ENCODE data around the gene TAS2R9.
"Not testable (repeated sequence)": the region's sequence is repeated elsewhere in the genome, so short reads cannot be mapped to it uniquely, and the experiment has no call there.

Gene TAS2R9

DNA sequence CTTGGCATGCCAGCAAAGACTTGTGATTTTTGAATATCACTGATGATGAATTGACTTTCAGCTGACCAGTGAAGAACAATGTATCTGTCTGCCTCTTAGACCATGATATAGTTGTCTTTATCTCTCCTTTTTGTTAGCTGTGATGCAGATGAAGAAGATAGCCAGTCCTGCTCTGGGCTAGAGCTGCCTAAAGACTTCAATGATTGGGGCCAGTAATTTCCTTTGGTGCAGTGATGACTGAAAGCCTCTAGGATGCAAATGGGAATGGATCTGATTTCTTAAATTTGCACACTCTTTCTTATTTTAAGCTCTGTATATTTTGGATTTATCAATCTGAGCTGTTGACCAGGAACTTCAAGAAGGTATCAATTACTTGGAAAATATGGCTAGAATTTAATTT, at the start of gene TAS2R9:
TSS of gene TAS2R9 (minus strand) at position 101 of the 400 bp plus-strand sequence. CDS start at position 8, 93 bp downstream.
- H3K27ac ChIP-seq: no peak within 1 kb of the TSS
- DNase-seq (ENCODE audit: low read depth, low spot score): no peak

GRCh38 chr12:10855807-10856206, 45.8 kb upstream of the TAS2R9 start:
- no peak overlapping the region for H3K27ac ChIP-seq
- no peak for DNase-seq (ENCODE audit: low read depth, low spot score)

DNA sequence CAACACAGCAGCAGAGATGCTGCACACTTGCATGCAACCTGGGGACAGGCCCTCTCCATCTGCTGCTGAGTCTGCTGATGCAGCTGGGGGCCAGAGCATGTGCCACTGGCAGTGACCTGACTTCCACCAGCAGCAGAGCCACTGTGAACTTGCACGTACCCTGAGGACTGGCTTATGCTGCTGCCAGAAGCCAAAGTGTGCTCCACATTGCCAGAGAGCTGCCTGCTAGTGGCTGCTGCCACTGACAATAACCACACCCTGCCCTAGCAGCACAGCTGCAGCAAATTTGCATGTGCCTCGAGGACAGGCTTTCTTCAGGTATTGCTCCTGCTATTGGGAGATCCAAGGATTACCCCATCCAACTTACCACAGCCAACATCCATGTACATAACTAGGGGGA, 43.8 kb upstream of the TAS2R9 start:
- no peak overlapping the region for H3K27ac ChIP-seq
- DNase-seq (ENCODE audit: low read depth, low spot score): no peak

- H3K27ac ChIP-seq: no peak overlapping the region
- no peak for DNase-seq (ENCODE audit: low read depth, low spot score)
Observed at GRCh38 chr12:10851243-10851858, 41.4 kb upstream of the TAS2R9 start.

GRCh38 chr12:10849425-10849878, 39.5 kb upstream of the TAS2R9 start, which contains the start of gene PRR4:
Gene PRR4, minus strand, starts transcription at chr12:10849475. Its CDS starts 38 bp downstream, at chr12:10849437.
- no peak within 1 kb of the TSS for H3K27ac ChIP-seq
- no peak for DNase-seq (ENCODE audit: low read depth, low spot score)

- H3K27ac ChIP-seq: no peak overlapping the region
- no peak for DNase-seq (ENCODE audit: low read depth, low spot score)
Observed at GRCh38 chr12:10847744-10848143, 37.8 kb upstream of the TAS2R9 start.

DNA sequence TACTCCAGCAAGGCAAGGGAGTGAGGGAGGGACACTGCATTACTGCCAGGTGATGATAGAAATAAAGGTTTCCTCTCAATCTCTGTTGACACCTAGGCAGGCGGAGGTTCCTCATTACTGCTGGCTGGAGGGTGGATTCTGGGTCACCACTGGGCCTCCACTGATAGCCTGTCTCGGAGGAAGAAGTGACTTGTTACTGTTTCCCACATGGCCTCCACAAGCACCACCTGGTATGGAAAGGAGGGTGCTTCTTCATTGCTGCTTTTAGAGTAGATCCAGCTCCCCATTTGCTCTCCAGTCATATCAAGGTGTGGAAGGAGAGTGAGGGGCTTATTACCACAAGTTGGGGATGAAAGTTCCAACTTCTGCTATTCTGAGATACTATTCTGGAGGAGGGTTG, 32.9 kb upstream of the TAS2R9 start:
- DNase-seq (ENCODE audit: low read depth, low spot score): no peak
- H3K27ac ChIP-seq: no peak overlapping the region

DNA sequence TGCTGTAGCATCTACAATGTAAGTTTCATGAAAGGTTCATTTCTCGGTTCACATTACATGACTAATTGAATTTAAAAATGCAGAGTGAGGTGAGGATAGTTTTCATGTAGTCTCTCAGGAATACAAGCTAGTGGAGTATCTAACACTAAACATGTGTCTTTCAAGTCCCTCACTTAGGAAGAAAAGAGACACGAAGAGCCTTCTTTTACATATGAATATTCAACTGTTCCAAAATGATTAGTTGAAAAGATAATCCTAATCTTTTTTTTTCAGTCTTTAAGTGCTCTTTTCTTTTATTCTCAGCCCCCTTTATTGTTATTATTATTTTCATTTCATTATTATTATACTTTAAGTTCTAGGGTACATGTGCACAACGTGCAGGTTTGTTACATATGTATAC, 28.5 kb upstream of the TAS2R9 start:
- no peak overlapping the region for H3K27ac ChIP-seq
- DNase-seq (ENCODE audit: low read depth, low spot score): no peak

DNA sequence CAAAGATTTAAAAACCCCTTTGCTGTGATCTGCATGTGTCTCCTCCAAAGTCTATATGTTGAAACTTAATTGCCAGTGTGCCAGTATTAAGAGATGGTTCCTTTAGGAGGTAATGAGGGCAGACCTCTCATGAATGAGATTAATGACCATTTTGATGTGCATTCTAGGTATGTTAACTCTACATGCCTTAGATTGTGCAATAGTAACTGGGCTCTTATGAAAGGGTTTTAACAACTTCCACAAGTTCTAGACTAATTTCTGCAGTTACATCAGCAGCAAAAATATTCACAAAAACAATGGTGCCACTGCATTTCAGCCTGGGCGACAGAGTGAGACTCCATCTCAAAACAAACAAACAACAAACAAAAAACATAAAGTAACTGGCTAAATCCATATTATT, 20.0 kb upstream of the TAS2R9 start:
- no peak overlapping the region for H3K27ac ChIP-seq
- no peak for DNase-seq (ENCODE audit: low read depth, low spot score)

- no peak for DNase-seq (ENCODE audit: low read depth, low spot score)
- H3K27ac ChIP-seq: no peak within 1 kb of the TSS
Observed at GRCh38 chr12:10826258-10826657, 16.3 kb upstream of the TAS2R9 start, which contains the start of gene TAS2R10. Gene TAS2R10, minus strand, starts transcription at chr12:10826358. Its CDS starts 89 bp downstream, at chr12:10826269.

- DNase-seq (ENCODE audit: low read depth, low spot score): no peak
- H3K27ac ChIP-seq: no peak overlapping the region
Observed at GRCh38 chr12:10824957-10825356, 15.0 kb upstream of the TAS2R9 start.

GRCh38 chr12:10811883-10812536, 2.0 kb upstream of the TAS2R9 start:
- DNase-seq (ENCODE audit: low read depth, low spot score): no peak
- H3K27ac ChIP-seq: no peak overlapping the region

GRCh38 chr12:10807186-10807585, 2.8 kb downstream of the TAS2R9 start, which contains the start of gene TAS2R8:
Gene TAS2R8, minus strand, starts transcription at chr12:10807286. Its CDS starts 306 bp downstream, at chr12:10806980.
- DNase-seq (ENCODE audit: low read depth, low spot score): no peak
- no peak within 1 kb of the TSS for H3K27ac ChIP-seq

DNA sequence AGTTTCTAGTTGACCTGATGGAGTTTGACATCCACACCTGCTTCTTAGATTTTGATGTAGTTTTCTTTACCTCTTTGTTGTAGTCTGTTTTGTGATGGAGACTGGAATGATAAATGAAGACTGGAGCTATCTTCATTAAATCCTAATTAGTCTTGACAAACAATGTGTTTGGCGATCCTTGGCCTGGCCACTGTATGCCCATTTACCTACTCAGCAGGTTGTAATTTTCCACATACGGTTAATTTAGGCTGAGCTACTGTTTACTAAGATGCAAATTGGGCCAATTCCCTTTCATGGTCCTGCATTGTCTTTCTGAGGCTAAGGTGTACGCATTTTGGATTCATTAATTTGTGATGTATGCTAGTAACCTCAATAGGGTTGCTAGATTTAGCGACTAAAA, 7.4 kb downstream of the TAS2R9 start, which contains the start of gene TAS2R7:
TSS of gene TAS2R7 (minus strand) at position 41 of the 400 bp plus-strand sequence. CDS start 57 bp downstream, outside the sequence.
- no peak for DNase-seq (ENCODE audit: low read depth, low spot score)
- H3K27ac ChIP-seq: no peak within 1 kb of the TSS

- DNase-seq (ENCODE audit: low read depth, low spot score): no peak
- H3K27ac ChIP-seq: no peak overlapping the region
Observed at GRCh38 chr12:10801741-10802140, 8.2 kb downstream of the TAS2R9 start.

- no peak overlapping the region for H3K27ac ChIP-seq
- no peak for DNase-seq (ENCODE audit: low read depth, low spot score)
Observed at GRCh38 chr12:10794222-10794621, 15.7 kb downstream of the TAS2R9 start.

- H3K27ac ChIP-seq; DNase-seq (ENCODE audit: low read depth, low spot score): not testable (repeated sequence)
Observed at GRCh38 chr12:10791769-10792168, 18.2 kb downstream of the TAS2R9 start.

GRCh38 chr12:10783252-10783651, 26.7 kb downstream of the TAS2R9 start:
- no peak for DNase-seq (ENCODE audit: low read depth, low spot score)
- H3K27ac ChIP-seq: no peak overlapping the region

DNA sequence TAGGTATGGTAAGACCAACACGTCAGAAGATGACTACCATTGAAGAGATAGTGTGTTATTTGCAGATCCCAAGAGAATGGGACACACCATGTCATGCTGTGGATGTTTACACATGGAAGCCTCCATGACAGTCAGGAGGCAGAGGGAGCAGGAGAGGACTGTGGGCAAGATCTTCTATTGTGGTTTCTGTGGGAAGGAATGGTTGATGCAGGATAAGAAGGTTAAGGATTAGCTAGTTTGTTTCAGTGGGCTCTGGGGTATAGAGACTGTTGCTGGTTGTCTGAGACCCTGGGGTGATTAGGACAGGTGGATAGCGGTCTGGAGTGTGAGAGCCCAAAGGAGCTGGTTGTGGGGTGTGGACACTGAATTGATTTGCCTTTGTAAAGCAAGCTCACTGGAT, 30.9 kb downstream of the TAS2R9 start:
- no peak for DNase-seq (ENCODE audit: low read depth, low spot score)
- no peak overlapping the region for H3K27ac ChIP-seq

GRCh38 chr12:10771132-10771733, 38.7 kb downstream of the TAS2R9 start:
- no peak overlapping the region for H3K27ac ChIP-seq
- no peak for DNase-seq (ENCODE audit: low read depth, low spot score)

DNA sequence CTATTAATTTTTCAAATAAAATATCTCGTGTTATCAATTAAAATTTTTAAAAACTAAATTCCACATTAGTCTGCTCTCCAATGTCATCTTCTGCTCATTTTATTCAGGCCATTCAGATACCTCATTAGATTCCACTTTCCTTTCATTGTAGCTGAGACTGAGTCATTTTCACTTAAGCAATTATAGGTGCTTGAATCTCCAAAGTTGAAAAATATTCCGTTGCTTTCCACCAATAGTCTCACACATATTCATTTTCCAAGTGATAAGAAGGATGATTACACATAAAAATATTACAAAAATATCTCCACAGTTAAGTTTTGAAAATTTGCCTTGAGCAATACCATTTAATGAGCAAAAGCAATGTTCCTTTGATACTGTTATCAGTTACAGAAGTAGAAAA, 50.3 kb downstream of the TAS2R9 start:
- no peak for DNase-seq (ENCODE audit: low read depth, low spot score)
- H3K27ac ChIP-seq: no peak overlapping the region
